Activated CD4-positive, CD25-positive, alpha-beta regulatory T cell treated with anti-CD3 and anti-CD28 coated beads, Interleukin-2, amount 50 U/mL, for 72 hours (primary cell): Measurements from ENCODE around the gene SERF2.
"Not testable (repeated sequence)": the region's sequence is repeated elsewhere in the genome, so short reads cannot be mapped to it uniquely, and the experiment has no call there.

Source experiments
- DNase-seq: peaks from one replicate; pipeline ENCODE4 v3.0.0; 2021

The SERF2 gene

GRCh38 chr15:43791993-43792760, at the start of gene SERF2:
SERF2 (plus strand) TSS chr15:43792320; CDS start chr15:43792377, 57 bp downstream.
- DNase-seq: peak; percentile 99

GRCh38 chr15:43746245-43746902, 45.7 kb upstream of the SERF2 start, which contains the start of gene PDIA3:
PDIA3 (plus strand) TSS chr15:43746438; CDS start chr15:43746540, 102 bp downstream.
- DNase-seq: peak; percentile 89

DNA sequence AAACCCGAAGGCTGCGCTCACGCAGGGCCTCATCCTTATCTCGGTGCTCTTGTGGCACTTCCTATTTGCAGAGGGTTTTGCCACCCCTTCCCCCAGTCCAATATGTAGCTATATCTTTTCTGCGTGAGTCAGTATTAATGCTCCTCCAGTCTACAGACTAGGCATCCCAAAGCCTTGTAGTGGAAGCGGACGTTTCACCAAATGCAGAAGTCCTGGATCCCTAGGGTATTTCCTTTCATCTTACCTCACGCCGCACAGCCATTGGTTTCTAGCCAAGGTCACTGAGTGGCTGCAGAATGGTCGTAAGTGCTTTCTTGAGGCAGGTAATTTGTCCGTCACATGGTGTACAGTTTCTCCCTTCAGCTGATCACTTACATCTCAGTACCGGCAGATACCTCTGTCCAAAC, 45.2 kb upstream of the SERF2 start:
- not testable (repeated sequence) for DNase-seq

GRCh38 chr15:43748376-43748775, 43.7 kb upstream of the SERF2 start:
- DNase-seq: no peak

DNA sequence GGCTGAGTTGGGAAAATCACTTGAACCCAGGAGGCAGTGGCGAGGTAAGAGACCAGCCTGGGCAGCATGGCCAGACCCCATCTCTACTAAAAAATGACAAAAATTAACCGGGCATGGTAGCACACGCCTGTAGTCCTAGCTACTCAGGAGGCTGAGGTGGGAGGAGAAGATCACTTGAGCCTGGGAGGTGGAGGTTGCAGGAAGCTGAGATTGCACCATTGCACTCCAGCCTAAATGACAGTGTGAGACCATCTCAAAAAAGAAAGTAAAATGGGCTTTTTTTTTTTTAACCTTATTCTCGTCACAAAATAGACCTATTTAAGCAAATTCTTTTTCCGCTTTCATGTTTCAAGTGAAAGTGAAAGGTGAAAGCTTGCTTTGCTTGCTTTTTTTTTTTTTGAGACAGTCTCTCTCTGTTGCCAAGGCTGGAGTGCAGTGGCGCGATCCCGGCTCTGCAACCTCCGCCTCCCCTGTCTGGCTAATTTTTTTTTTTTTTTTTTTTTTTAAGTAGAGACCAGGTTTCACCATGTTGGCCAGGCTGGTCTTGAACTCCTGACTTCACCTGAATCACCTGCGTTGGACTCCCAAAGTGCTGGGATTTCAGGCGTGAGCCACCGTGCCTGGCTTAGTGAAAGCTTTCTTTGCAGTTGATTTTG, 42.3 kb upstream of the SERF2 start:
- no peak for DNase-seq

DNA sequence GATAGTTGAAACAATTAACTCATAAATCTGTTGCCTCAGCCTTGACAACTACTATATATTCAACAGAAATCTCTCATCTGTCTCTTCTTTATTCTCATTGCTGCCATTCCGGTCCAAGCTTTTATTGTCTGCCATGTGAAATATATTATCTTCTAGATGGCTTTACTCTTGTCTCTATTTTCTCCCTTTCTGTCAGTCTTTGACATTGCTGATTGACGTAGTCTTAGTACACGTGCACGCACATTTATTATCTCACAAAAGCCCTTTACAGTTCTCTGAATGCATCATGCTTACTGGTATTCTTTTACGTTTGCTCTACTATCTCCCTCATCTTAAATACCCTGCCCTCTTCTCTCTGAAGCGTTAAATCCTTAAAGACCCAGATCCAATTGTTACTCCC, 40.2 kb upstream of the SERF2 start:
- DNase-seq: no peak

DNA sequence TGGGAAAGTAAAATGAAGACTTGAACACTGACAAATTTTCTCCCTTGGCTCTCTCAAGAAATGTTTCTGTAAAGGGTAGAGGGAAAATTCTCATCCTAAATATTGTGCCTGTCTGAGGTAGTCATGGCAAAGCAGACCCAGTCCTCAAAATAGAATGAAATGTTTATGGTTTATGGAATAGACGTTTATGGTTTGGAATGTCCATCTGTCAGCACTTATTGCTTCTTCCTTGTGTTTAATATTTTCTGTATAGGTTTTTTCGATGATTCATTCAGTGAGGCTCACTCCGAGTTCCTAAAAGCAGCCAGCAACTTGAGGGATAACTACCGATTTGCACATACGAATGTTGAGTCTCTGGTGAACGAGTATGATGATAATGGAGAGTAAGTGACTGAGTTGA, 29.3 kb upstream of the SERF2 start:
- no peak for DNase-seq

DNA sequence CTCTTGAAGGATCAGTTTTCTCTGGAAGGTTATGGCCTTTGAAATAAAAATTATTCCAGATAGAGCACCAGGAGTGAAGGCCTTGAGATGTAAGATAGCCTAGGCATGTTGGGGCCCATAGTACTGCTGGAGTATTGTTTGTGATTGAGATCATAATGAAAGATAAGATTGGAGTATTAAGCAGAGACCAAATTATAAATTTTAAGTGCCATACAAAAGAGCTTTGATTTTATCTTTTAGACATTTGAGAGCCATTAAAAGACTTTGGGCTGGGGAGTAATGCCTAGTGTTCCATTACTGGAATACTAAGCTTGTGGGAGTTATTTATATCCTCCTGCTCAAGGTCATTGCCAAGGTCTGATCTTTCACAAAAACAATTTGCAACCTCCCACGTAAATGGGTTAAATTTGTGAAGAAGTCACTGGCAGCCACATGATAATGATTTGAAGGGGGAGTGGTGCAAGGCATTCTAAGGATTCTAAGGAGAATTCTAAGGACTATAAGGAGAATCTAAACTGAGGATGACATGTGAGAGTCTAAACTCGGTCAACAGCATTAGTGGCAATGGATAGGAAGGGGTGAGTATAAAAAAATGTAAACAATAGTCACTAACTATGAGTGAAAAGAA, 28.2 kb upstream of the SERF2 start:
- no peak for DNase-seq

DNA sequence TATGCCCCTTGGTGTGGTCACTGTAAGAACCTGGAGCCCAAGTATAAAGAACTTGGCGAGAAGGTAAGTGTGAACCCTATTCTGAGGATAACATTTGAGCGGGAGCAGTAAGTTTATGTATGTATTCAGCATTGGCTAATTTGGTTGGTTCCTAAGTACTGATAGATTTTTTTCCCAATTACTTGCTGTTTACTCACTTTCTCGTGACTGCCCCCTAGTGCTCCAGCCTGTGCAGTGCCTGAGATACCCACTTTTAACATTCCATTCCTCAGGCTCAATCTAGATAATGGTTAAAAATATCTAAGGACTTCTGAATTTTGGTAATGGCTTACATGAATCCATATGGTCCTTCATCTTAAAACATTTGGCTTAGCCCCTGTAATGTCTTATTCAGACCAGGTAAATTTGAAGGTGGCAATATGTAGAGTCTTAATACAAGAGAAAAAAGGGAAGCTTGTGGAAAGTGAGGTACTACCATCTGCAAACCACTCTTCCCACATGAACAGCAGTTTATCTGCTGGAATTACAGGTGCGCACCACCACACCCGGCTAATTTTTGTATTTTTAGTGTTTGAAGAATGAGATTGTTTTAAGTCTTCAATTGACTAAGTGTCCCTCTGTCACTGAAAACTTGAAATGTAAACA, 22.4 kb upstream of the SERF2 start:
- DNase-seq: peak; percentile 57

DNA sequence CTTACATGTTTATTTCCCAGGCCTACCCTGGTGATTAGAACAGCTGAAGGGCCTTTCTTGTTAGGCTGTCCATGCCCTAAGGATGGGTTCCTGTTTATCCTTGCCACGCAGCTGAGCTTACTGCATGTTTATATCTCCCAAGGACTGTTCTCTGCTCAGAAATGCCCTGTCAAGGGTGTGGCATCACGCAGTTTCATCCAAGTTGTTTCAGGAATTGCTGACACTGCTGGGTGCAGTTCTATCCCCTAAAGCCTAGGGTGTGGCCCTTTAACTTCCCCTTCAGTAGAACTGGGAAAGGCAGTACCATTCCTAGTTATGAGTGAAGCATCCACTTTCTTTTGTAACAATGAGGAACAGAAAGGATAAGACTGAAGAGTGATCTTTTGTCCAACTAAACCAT, 20.3 kb upstream of the SERF2 start:
- DNase-seq: no peak

DNA sequence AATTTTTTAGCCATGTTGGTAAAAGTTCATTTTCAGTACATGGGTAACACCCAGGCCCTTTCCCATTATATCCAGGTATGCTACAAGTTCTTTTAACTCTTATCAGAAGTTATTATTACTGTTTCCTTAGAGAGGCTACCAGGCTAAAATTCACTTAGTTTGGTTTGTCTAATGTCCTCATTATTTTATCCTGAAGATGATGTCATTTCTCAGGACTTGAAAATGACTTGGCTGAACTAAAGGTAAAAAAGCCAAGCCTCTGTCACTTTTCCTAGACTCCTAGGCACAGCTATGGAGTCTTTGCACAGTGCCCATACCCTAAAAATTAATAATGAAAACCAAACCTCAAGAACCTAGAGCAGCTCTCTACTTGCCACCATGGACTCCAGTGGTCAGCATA, 19.5 kb upstream of the SERF2 start:
- no peak for DNase-seq

DNA sequence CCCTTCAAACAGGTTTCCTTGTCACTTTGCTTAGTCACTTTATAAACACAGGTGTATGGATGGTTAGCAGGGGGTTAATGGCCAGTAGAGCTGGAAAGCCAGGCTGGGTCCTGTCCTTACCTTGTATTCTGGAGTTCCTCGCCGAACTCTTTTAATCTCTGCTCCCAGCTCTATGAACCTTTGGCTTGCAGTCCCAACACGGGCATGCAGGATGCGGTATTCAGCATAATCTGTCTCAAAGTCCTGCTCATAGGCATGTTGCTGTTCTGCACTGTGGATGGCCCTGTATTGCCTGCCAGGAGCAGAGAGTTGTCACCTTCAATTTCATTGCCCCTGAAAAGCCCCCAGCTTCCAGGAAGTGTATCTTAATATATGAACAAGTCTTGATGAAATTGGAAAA, 18.1 kb upstream of the SERF2 start:
- DNase-seq: no peak

GRCh38 chr15:43775411-43775965, 16.6 kb upstream of the SERF2 start:
- no peak for DNase-seq

DNA sequence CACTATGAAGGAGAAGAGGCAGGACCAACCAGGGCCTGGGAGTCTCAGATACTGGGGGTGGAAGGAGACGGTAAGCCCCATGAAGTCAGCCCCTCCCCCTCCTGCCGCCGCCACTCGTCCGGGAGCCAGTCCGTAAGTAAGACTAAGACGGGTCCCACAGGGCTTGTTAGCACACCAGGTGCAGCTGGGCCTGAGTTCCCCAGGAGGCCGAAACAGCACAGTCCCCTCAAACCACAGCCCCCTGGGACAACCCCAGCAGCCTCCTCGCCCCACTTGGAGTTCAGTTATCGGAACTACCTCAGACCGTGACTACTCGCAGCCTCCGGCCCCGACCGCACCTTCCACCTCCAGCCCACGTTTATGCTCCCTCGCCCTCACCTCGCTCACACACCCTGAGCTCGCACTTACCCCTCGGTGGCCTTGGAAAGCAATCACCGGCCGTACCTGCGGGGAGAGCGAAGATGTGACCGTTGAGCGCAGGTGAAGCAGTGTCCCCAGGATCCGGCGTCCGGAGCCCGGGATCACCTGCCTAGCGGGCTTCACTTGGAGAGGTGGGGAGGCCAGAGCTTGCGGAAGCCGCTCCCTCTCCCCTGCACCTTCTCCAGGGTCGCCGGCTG, 15.9 kb upstream of the SERF2 start:
- peak; percentile 36 for DNase-seq

GRCh38 chr15:43776718-43777266, 15.3 kb upstream of the SERF2 start, which contains the start of gene ELL3:
ELL3 (minus strand) TSS chr15:43776966; CDS start chr15:43776901, 65 bp downstream.
- peak; percentile 66 for DNase-seq

GRCh38 chr15:43777267-43777914, 14.7 kb upstream of the SERF2 start:
- peak; percentile 72 for DNase-seq

GRCh38 chr15:43779016-43779415, 13.1 kb upstream of the SERF2 start:
- no peak for DNase-seq

DNA sequence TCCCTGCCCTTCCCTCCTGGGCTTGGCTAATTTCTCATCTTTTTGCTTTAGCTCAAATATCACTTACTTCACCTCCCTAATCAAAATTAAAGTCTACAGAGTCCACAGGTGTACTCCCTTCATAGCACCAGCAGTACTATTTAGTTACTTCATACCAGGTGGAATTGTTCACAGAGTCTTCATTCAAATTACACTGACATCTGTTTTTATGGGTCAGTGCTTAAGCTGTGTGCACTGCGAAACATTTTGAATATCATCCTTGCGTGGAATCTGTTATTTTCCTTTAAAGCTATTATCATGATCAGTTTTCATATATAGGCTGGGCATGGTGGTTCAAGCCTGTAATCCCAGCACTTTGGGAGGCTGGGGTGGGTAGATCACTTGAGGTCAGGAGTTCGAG, 2.7 kb upstream of the SERF2 start:
- no peak for DNase-seq

DNA sequence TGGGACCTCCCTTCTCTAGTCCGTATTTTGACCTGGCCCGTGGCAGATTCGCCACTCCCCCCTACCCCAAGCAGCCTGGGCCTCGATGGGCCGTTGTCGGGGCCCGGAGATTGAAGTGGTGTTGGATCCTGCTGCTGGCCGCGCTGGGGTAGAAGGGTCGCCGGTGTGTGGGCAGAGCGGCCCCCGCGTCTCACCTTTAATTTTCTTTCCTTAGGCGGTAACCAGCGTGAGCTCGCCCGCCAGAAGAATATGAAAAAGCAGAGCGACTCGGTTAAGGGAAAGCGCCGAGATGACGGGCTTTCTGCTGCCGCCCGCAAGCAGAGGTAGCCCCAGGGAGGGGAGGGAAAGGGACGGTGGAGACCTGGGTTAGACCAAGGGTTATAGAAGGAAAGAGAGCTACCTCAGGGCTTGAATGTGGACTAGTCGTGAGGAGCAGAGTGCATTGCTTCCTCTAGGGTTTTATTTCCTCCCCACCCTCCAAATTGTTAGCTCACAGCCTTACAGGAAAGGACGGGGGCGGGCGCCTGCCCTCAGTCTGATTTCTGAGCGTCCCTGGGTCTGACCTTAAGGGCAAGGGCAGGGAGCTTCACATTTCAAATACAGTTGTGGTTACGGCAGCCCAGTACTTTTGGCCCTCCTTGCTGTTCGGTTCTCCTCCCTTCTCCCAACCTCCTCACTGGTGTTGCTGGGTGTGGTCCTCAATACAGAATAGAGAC, 799 bp downstream of the SERF2 start:
- peak; percentile 44 for DNase-seq

GRCh38 chr15:43793647-43794046, 1.5 kb downstream of the SERF2 start:
- DNase-seq: no peak
